Hair follicle dermal papilla cell (primary cell): ENCODE data around the gene ZGPAT. TPM values are rescaled to one million over a fixed set of nuclear protein-coding genes. Genes with fewer than 3 reads are reported as not detected.

ENCODE experiments used
- small RNA-seq: library from RNA; depleted of rRNA; stranded (forward); fragments of <200 nt; gene quantifications from one replicate; pipeline ENCODE3, GENCODE V24; 2012
- total RNA-seq: library from RNA; depleted of rRNA; stranded (reverse); fragments of >200 nt; gene quantifications from 2 replicates; pipeline ENCODE4 v1.2.3, GENCODE V29; 2012

The ZGPAT gene
- total RNA-seq = 14.1 and 16.4 TPM in 2 replicates

DNA sequence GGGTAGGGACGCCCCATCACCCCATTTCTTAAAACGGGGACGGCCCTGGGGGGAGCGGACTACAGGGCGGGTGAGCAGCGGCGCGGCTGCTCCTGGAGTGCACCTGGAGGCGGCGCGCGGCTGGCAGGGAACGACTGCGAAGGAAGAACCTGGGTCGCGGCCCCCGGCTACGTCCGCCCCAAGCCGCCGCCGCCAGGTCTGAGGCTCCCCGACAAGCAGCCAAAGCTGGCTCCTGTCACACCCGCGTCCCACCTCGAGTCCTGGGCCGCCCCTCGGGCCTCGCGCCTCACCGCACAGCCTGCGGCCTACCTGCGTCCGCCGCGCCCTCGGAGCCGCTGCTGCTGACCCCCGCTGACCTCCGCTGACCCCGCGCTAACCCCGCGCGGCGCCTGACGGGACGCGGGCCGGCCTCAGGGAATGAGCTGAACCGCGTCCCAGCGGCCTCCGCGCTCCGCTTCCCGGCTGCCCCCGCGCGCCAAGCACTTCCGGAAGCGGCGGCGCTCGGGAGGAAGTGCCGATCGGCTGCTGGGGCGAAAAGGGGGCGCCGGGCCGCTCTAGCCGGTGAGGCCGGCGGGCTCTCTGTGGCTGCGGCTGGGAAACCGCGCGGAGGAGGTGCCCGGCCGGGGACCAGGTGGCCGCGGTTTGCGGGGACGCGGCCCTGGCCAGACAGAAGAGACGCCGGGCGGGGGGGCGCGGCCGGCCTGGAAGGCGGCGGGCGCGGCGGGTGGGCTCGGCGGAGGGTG, at the start of gene ZGPAT, which contains the start of gene ARFRP1:
Gene ZGPAT, plus strand, starts transcription at position 482 of the 743 bp plus-strand sequence. CDS start 542 bp downstream, outside the sequence.
Gene ARFRP1, minus strand, starts transcription at position 419 of the 743 bp plus-strand sequence. CDS start 885 bp downstream, outside the sequence.

GRCh38 chr20:63696628-63697356, 11.0 kb upstream of the ZGPAT start, which contains the start of gene TNFRSF6B:
TSS of gene TNFRSF6B (plus strand) at chr20:63696652. CDS start at chr20:63696768, 116 bp downstream.

DNA sequence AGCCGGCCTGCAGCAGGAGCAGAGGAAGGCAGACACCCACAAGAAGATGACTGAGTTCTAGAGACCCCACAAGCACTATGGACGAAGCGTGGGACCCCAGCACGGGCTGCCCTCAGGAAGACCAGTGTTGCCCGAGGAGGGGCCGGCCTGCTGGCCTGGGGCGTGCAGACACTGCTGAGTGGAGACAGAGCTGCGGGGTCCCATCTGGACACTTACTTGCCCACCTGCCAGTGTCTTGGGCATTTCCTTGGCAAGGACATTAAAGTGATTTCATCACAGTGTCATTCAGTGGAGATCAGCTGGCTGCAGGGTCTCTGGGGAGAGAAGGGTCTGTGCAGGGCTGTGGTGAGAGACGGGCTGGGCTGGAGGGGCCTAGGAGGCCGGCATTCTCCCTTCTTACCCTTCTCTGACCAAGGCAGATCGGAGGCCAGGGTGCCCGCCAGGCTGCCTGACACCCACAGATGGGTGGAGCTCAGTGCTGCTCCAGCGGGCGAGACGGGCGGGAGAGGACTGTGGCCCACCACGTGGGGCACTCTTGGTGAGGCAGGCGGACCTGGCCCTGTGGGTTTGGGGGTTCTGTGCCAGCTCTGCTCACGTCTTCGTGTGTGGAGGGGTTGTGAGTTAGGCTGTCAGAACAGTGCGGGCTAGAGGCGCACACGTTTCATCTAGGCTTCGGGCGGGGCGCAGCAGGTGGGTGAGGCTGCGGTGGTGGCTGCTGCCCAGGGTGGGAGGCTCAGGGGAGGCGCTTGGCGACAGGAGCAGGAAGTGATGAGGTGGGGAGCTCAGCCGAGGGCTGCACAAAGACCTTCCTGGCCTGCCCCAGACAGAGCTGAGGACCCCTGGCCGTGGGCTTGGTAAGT, 28.2 kb downstream of the ZGPAT start, which contains the start of gene LIME1:
Gene LIME1, plus strand, starts transcription at position 806 of the 860 bp plus-strand sequence. CDS start 886 bp downstream, outside the sequence.

DNA sequence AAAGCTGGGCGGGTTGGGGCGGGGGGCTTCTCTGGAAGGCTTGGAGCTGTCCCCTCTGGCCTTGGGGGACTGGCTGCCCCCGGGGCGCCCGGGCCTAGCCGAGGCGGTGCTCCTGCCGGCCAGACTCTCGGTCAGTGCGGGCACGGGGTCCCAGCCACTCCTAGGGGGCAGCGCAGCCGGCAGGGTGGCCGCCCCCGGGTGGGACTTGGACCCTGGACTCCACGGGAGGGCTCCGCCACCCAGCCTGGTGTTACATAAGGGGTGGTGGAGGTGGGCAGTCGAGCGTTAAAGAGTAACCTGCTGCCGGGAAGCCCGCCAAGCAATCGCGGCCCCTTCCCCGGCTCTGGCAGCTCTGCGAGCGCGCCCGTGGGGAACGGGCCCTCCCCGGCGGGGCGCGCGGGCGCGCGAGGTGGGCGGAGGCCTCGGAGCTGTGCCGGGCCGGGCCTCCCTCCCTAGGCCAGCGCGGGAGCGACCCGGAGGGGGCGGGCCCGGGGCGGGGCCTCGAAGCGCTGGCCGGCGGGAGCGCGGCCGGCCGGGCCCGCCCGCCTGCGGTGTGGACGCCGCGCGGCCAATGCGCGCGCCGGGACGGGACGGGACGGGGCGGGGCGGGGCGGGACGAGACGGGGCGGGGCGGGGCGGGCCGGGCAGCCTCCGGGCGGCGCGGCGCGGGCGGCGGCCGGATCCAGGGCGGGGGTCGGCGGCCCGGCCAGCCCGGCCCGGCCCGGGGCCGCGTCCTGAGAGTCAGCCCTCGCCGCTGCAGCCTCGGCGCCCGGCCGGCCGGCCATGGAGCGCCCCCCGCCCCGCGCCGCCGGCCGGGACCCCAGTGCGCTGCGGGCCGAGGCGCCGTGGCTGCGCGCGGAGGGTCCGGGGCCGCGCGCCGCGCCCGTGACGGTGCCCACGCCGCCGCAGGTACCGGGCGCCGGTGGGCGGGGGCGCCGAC, 31.6 kb downstream of the ZGPAT start, which contains the start of gene SLC2A4RG:
Gene SLC2A4RG, plus strand, starts transcription at position 647 of the 940 bp plus-strand sequence. Its CDS starts 137 bp downstream, at position 784.

Small RNAs within 50 kb of the gene (small RNA-seq; reads per million reads assigned to genes)
- not detected for gene LIME1
- gene TNFRSF6B = not detected

Other genes with a start within 250 kb of the ZGPAT start
- gene KCNQ2, start 235.4 kb upstream of the ZGPAT start, total RNA-seq = not detected in 2 replicates
- under 0.01 and 0.24 TPM in 2 replicates for gene EEF1A2, start 209.0 kb upstream of the ZGPAT start, total RNA-seq
- gene PPDPF, start 187.3 kb upstream of the ZGPAT start, total RNA-seq = 55.9 and 56.3 TPM in 2 replicates
- gene PTK6, start 170.7 kb upstream of the ZGPAT start, total RNA-seq = under 0.01 and 0.12 TPM in 2 replicates
- gene SRMS, start 160.3 kb upstream of the ZGPAT start, total RNA-seq = not detected in 2 replicates
- gene FNDC11, start 153.9 kb upstream of the ZGPAT start, total RNA-seq = 0.65 and 0.73 TPM in 2 replicates
- gene HELZ2, start 133.8 kb upstream of the ZGPAT start, total RNA-seq = 56.1 and 77.4 TPM in 2 replicates
- 15.1 and 16.6 TPM in 2 replicates for gene GMEB2, start 80.9 kb upstream of the ZGPAT start, total RNA-seq
- 10.0 and 12.0 TPM in 2 replicates for gene STMN3, start 54.6 kb upstream of the ZGPAT start, total RNA-seq
- gene RTEL1, start 49.7 kb upstream of the ZGPAT start, total RNA-seq = 16.9 and 21.3 TPM in 2 replicates
- gene TNFRSF6B, start 11.4 kb upstream of the ZGPAT start, total RNA-seq = 2.2 and 8.0 TPM in 2 replicates
- gene ARFRP1, start 63 bp upstream of the ZGPAT start, total RNA-seq = 26.6 and 32.0 TPM in 2 replicates
- gene LIME1, start 28.6 kb downstream of the ZGPAT start, total RNA-seq = 4.5 and 4.6 TPM in 2 replicates
- gene SLC2A4RG, start 31.7 kb downstream of the ZGPAT start, total RNA-seq = 41.5 and 45.7 TPM in 2 replicates
- 0.36 and 0.81 TPM in 2 replicates for gene ZBTB46, start 123.2 kb downstream of the ZGPAT start, total RNA-seq
- gene ABHD16B, start 153.5 kb downstream of the ZGPAT start, total RNA-seq = not detected in 2 replicates
- gene TPD52L2, start 157.2 kb downstream of the ZGPAT start, total RNA-seq = 96.7 and 106 TPM in 2 replicates
- gene DNAJC5, start 187.1 kb downstream of the ZGPAT start, total RNA-seq = 63.8 and 66.5 TPM in 2 replicates
- 22.4 and 22.8 TPM in 2 replicates for gene UCKL1, start 248.4 kb downstream of the ZGPAT start, total RNA-seq